ENCODE measurements around the gene SLC5A4.

Gene SLC5A4

GRCh38 chr22:32185821-32186220 lies 69.3 kb downstream of the SLC5A4 start:
- no peaks in the 10 kb centered on the region for H3K9me3 ChIP-seq
- DNase-seq = peak in 1 of 2 donors; percentile 42
- H3K4me1 ChIP-seq = no peaks in the 10 kb centered on the region
- H3K27me3 ChIP-seq = peaks cover 0 to 7% of the 10 kb centered on the region in 2 donors
- TF ChIP-seq CTCF (IDR thresholded peaks at IDR 0.05) = no peak
- H3K27ac ChIP-seq = no peak overlapping the region
- intact Hi-C loops (cut with DNase I; ENCODE audit: low total_unique reads) = no loop called here
- H3K36me3 ChIP-seq = no peaks in the 10 kb centered on the region
- no peak overlapping the region for H3K4me3 ChIP-seq

GRCh38 chr22:32183625-32184024 lies 71.5 kb downstream of the SLC5A4 start:
- intact Hi-C loops (cut with DNase I; ENCODE audit: low total_unique reads) = no loop called here
- Histone ChIP-seq H3K27ac (no peak overlapping the region), H3K9me3 (no peaks in the 10 kb centered on the region), H3K27me3 (peaks cover 0 to 7% of the 10 kb centered on the region in 2 donors), H3K4me1 (no peaks in the 10 kb centered on the region), H3K4me3 (no peak overlapping the region), H3K36me3 (no peaks in the 10 kb centered on the region)
- TF ChIP-seq CTCF (IDR thresholded peaks at IDR 0.05) = no peak
- DNase-seq = no peak

GRCh38 chr22:32181043-32181442 lies 74.1 kb downstream of the SLC5A4 start:
- no peak overlapping the region for H3K27ac ChIP-seq
- H3K36me3 ChIP-seq = no peaks in the 10 kb centered on the region
- peaks cover 0 to 29% of the 10 kb centered on the region in 2 donors for H3K27me3 ChIP-seq
- no peak for TF ChIP-seq CTCF (IDR thresholded peaks at IDR 0.05)
- no peak overlapping the region for H3K4me3 ChIP-seq
- DNase-seq = no peak
- intact Hi-C loops (cut with DNase I; ENCODE audit: low total_unique reads) = no loop called here
- peaks cover 0 to 1% (median 0%) of the 10 kb centered on the region in 4 donors for H3K4me1 ChIP-seq
- H3K9me3 ChIP-seq = no peaks in the 10 kb centered on the region

DNA sequence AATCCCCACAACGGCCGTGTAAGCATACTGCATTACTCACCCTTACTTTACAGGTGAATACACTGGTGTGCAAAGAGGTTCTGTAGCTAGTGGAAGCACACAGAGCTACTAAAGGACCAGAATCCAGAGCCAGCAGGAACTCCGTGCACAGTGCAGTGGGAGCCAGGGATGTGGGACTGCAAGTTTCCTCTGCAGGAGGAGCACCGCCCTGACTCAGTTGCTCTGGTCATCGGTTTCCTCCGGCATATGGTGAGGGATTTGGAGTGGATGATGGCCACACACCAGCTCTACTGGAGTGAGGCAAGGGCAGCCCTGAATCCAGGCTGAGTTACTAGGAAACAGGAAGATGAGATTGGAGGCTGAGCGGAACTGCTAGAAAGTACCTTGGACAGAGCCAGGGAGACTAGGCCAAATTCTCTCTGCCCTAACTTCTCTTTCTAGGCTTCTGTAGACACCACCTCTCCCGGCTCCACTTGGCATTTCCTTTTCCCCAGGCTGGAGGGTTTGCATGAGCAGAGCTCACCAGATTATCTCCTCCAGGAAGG lies 77.9 kb downstream of the SLC5A4 start:
- Histone ChIP-seq H3K27me3 (peaks cover 0 to 41% of the 10 kb centered on the region in 2 donors), H3K9me3 (no peaks in the 10 kb centered on the region), H3K4me1 (peaks cover 0 to 7% (median 0%) of the 10 kb centered on the region in 4 donors), H3K36me3 (no peaks in the 10 kb centered on the region), H3K27ac (no peak overlapping the region), H3K4me3 (no peak overlapping the region)
- intact Hi-C loops (cut with DNase I; ENCODE audit: low total_unique reads) = no loop called here
- DNase-seq = no peak
- TF ChIP-seq CTCF (IDR thresholded peaks at IDR 0.05) = no peak

GRCh38 chr22:32175683-32176644 lies 79.2 kb downstream of the SLC5A4 start:
- Histone ChIP-seq H3K27me3 (peaks cover 0 to 39% of the 10 kb centered on the region in 2 donors), H3K4me3 (no peak overlapping the region), H3K36me3 (no peaks in the 10 kb centered on the region), H3K4me1 (peaks cover 0 to 7% (median 0%) of the 10 kb centered on the region in 4 donors), H3K27ac (no peak overlapping the region), H3K9me3 (no peaks in the 10 kb centered on the region)
- intact Hi-C loops (cut with DNase I; ENCODE audit: low total_unique reads) = no loop called here
- no peak for TF ChIP-seq CTCF (IDR thresholded peaks at IDR 0.05)
- no peak for DNase-seq

Measured in tibial artery (tissue), 4 donors.